Measurements from ENCODE around the gene TMEM250.

GRCh38 chr9:136160995-136161610, 42.4 kb upstream of the TMEM250 start:
- TF ChIP-seq CTCF (conservative IDR thresholded peaks at IDR 0.05 in 1 of 2, IDR thresholded peaks at IDR 0.05 in 1 of 2; ENCODE audit: extremely low read depth in 1 of 2, insufficient read depth in 1 of 2, low read depth in 1 of 2, low read length in 2 of 2) (no peak), EZH2 (IDR thresholded peaks at IDR 0.05; ENCODE audit: borderline replicate concordance, low read length) (no peak)
